Astrocyte of the hippocampus (primary cell): ENCODE measurements around the gene FYTTD1.

ENCODE experiments used
- DNase-seq: peaks from one replicate; pipeline ENCODE4 v3.0.0; 2011; ENCODE audit warnings: low read depth, low spot score

FYTTD1 gene

GRCh38 chr3:197833930-197834715, 84.4 kb downstream of the FYTTD1 start:
- DNase-seq = no peak

- DNase-seq = no peak
These were observed 85.8 kb downstream of the FYTTD1 start for GRCh38 chr3:197835509-197835908.

GRCh38 chr3:197836244-197836643, 86.6 kb downstream of the FYTTD1 start:
- no peak for DNase-seq
